A673 (cell line): ENCODE measurements around the gene FAM110C.

Experiments used
- EZH2 ChIP-seq: fragments of 200-600 bp; sonication (generic); IDR thresholded peaks from 2 replicates; pipeline ENCODE4 v1.6.1; 2017; ENCODE audit warnings: borderline replicate concordance, low read depth, mild to moderate bottlenecking, mixed read lengths, antibody characterized with exemption, low read length; ENCODE audit not compliant: poor library complexity, severe bottlenecking
- TF ChIP-seq, protein P1 (sequence below): fragments of 300-800, 200-600 bp; sonication (generic); conservative IDR thresholded peaks from 2 replicates; pipeline ENCODE4 v1.5.1; 2017; ENCODE audit warnings: low read depth, mild to moderate bottlenecking, antibody characterized with exemption, low read length, moderate library complexity, mixed read lengths

GRCh38 chr2:66853-67252, 20.5 kb upstream of the FAM110C start:
- TF ChIP-seq, protein P1, sequence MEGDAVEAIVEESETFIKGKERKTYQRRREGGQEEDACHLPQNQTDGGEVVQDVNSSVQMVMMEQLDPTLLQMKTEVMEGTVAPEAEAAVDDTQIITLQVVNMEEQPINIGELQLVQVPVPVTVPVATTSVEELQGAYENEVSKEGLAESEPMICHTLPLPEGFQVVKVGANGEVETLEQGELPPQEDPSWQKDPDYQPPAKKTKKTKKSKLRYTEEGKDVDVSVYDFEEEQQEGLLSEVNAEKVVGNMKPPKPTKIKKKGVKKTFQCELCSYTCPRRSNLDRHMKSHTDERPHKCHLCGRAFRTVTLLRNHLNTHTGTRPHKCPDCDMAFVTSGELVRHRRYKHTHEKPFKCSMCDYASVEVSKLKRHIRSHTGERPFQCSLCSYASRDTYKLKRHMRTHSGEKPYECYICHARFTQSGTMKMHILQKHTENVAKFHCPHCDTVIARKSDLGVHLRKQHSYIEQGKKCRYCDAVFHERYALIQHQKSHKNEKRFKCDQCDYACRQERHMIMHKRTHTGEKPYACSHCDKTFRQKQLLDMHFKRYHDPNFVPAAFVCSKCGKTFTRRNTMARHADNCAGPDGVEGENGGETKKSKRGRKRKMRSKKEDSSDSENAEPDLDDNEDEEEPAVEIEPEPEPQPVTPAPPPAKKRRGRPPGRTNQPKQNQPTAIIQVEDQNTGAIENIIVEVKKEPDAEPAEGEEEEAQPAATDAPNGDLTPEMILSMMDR: no peak
- TF ChIP-seq EZH2: no peak
